H1 (cell line): ENCODE data around the gene FRMD4A. TPM values are rescaled to one million over a fixed set of nuclear protein-coding genes. Genes with fewer than 3 reads are reported as not detected.

Experiments used
- CTCF ChIA-PET: fragments of 300-600 bp; sonication (Branson Sonifier 250); formaldehyde crosslinking; loops from one replicate; lab custom pipeline; 2021; ENCODE audit not compliant: partially characterized antibody; lab: Charles Lee
- POLR2A ChIA-PET: fragments of 300-600 bp; sonication (Branson Sonifier 250); formaldehyde crosslinking; loops from one replicate; lab custom pipeline; 2021; ENCODE audit warnings: inconsistent platforms; ENCODE audit not compliant: partially characterized antibody; lab: Charles Lee
- DNase-seq, 2 experiments: peaks; one replicate each; pipeline versions ENCODE4 v3.0.0 to v3.0.0-alpha.2; 2010 to 2022; ENCODE audit warnings: low spot score in 2 of 2, low read depth in 1 of 2, mixed read lengths in 1 of 2
- FAIRE-seq: peaks from 2 replicates; lab custom pipeline; 2011; peaks lifted over from hg19 to GRCh38; lab: Jason Lieb, UNC
- H2AFZ ChIP-seq: 2 replicates; pipeline ENCODE4 v1.8.1; 2012; ENCODE audit warnings: low read length, inconsistent platforms
- H2AK5ac ChIP-seq: 2 replicates; pipeline ENCODE4 v1.6.1; 2013; ENCODE audit warnings: low read depth, low read length
- H2BK120ac ChIP-seq: replicated peaks from 2 replicates; pipeline ENCODE3; 2013; ENCODE audit warnings: low read depth, low read length, inconsistent platforms
- H2BK12ac ChIP-seq: 2 replicates; pipeline ENCODE4 v1.6.1; 2013; ENCODE audit warnings: low read depth, low read length
- H2BK15ac ChIP-seq: 2 replicates; pipeline ENCODE4 v1.6.1; 2013; ENCODE audit warnings: low read length
- H2BK20ac ChIP-seq: 2 replicates; pipeline ENCODE4 v1.6.1; 2013; ENCODE audit warnings: low read length
- H2BK5ac ChIP-seq: 2 replicates; pipeline ENCODE4 v1.6.1; 2013; ENCODE audit warnings: low read depth, low read length
- H3K14ac ChIP-seq: 2 replicates; pipeline ENCODE4 v1.6.1; 2013; ENCODE audit warnings: inconsistent platforms; ENCODE audit not compliant: insufficient read length
- H3K18ac ChIP-seq: 2 replicates; pipeline ENCODE4 v1.6.1; 2013; ENCODE audit warnings: low read length; ENCODE audit errors: extremely low read depth
- H3K23ac ChIP-seq: 2 replicates; pipeline ENCODE4 v1.6.1; 2013; ENCODE audit warnings: inconsistent platforms; ENCODE audit not compliant: insufficient read length
- H3K23me2 ChIP-seq: 2 replicates; pipeline ENCODE4 v1.6.1; 2013; ENCODE audit warnings: low read depth, low read length
- H3K27ac ChIP-seq: 2 replicates; pipeline ENCODE4 v1.6.1; 2011; ENCODE audit warnings: low read depth, low read length, inconsistent platforms
- H3K27me3 ChIP-seq, 4 experiments: replicated peaks in 1 of 4; 1 replicate in 1 of 4; 2 replicates in 3 of 4; pipeline versions ENCODE4 v1.6.1 to v1.8.1; 2011 to 2013; ENCODE audit warnings: low read length in 3 of 4, mild to moderate bottlenecking in 3 of 4, inconsistent platforms in 2 of 4, mixed read lengths in 2 of 4, moderate library complexity in 1 of 4; ENCODE audit not compliant: control insufficient read depth in 3 of 4, insufficient read depth in 3 of 4; ENCODE audit errors: extremely low read depth in 1 of 4
- H3K36me3 ChIP-seq, 4 experiments: 2 replicates each; pipeline versions ENCODE4 v1.6.1 to v1.8.1; 2011 to 2013; ENCODE audit warnings: mild to moderate bottlenecking in 4 of 4, low read length in 3 of 4, moderate library complexity in 2 of 4, control low read depth in 1 of 4, inconsistent platforms in 1 of 4; ENCODE audit not compliant: insufficient read depth in 4 of 4, control insufficient read depth in 2 of 4
- H3K4ac ChIP-seq: replicated peaks from 2 replicates; pipeline ENCODE3; 2013; ENCODE audit warnings: low read length, low read depth, mixed read lengths, inconsistent platforms; ENCODE audit not compliant: insufficient read length
- H3K4me1 ChIP-seq, 4 experiments: replicated peaks in 1 of 4; 1 replicate in 1 of 4; 2 replicates in 3 of 4; pipeline versions ENCODE4 v1.6.1 to v1.8.1; 2011 to 2013; ENCODE audit warnings: low read length in 3 of 4, inconsistent platforms in 2 of 4, mixed read lengths in 1 of 4; ENCODE audit not compliant: insufficient read depth in 4 of 4, control insufficient read depth in 3 of 4
- H3K4me2 ChIP-seq, 2 experiments: 2 replicates each; pipeline versions ENCODE4 v1.6.1 to v1.8.1; 2011 to 2013; ENCODE audit warnings: low read depth in 2 of 2, low read length in 2 of 2, control low read depth in 1 of 2, inconsistent platforms in 1 of 2, mild to moderate bottlenecking in 1 of 2; ENCODE audit not compliant: insufficient read depth in 1 of 2
- H3K4me3 ChIP-seq, 4 experiments: fragments of 200-600, 300-600 bp in 1 of 4; sonication (generic), shearing (Covaris generic), sonication (Bioruptor Twin) in 1 of 4; 2 replicates each; pipeline versions ENCODE4 v1.5.1 to v1.8.1; 2011 to 2016; ENCODE audit warnings: low read length in 4 of 4, low read depth in 3 of 4, control low read depth in 2 of 4, inconsistent platforms in 2 of 4, mild to moderate bottlenecking in 2 of 4, mixed read lengths in 1 of 4, moderate library complexity in 1 of 4; ENCODE audit not compliant: insufficient read depth in 2 of 4; ENCODE audit errors: extremely low read depth in 1 of 4
- H3K56ac ChIP-seq: replicated peaks from 2 replicates; pipeline ENCODE3; 2013; ENCODE audit warnings: low read depth, mild to moderate bottlenecking, mixed read lengths, low read length, inconsistent platforms; ENCODE audit not compliant: insufficient read length
- H3K79me1 ChIP-seq: 2 replicates; pipeline ENCODE4 v1.6.1; 2013; ENCODE audit warnings: low read depth, low read length, control low read depth
- H3K79me2 ChIP-seq, 2 experiments: 2 replicates each; pipeline versions ENCODE4 v1.6.1 to v1.8.1; 2012 to 2013; ENCODE audit warnings: low read length in 2 of 2, mild to moderate bottlenecking in 2 of 2, inconsistent platforms in 1 of 2; ENCODE audit not compliant: insufficient read depth in 2 of 2, control insufficient read depth in 1 of 2
- H3K9ac ChIP-seq, 4 experiments: replicated peaks in 1 of 4; 1 replicate in 1 of 4; 2 replicates in 3 of 4; pipeline versions ENCODE4 v1.6.1 to v1.8.1; 2011 to 2013; ENCODE audit warnings: low read depth in 3 of 4, low read length in 3 of 4, control low read depth in 2 of 4, mild to moderate bottlenecking in 2 of 4, moderate library complexity in 2 of 4, inconsistent platforms in 1 of 4; ENCODE audit errors: extremely low read depth in 1 of 4
- H3K9me3 ChIP-seq, 2 experiments: 2 replicates each; pipeline versions ENCODE4 v1.6.1 to v1.8.1; 2012 to 2013; ENCODE audit warnings: mild to moderate bottlenecking in 2 of 2, moderate library complexity in 2 of 2, control low read depth in 1 of 2, inconsistent platforms in 1 of 2, low read depth in 1 of 2, low read length in 1 of 2, mixed read lengths in 1 of 2; ENCODE audit not compliant: insufficient read depth in 2 of 2
- H4K20me1 ChIP-seq, 2 experiments: replicated peaks in 1 of 2; 2 replicates each; pipeline versions ENCODE3 to v1.8.1; 2011 to 2013; ENCODE audit warnings: inconsistent platforms in 2 of 2, low read length in 2 of 2, mild to moderate bottlenecking in 1 of 2; ENCODE audit not compliant: insufficient read depth in 2 of 2, control insufficient read depth in 1 of 2
- H4K5ac ChIP-seq: 2 replicates; pipeline ENCODE4 v1.6.1; 2013; ENCODE audit warnings: low read length, low read depth, mixed read lengths, inconsistent platforms; ENCODE audit not compliant: insufficient read length
- H4K8ac ChIP-seq: 2 replicates; pipeline ENCODE4 v1.8.0; 2013; ENCODE audit warnings: mild to moderate bottlenecking, moderate library complexity, low read length, inconsistent platforms; ENCODE audit not compliant: insufficient read depth; ENCODE audit errors: extremely low read depth
- H4K91ac ChIP-seq: replicated peaks from 2 replicates; pipeline ENCODE3; 2013; ENCODE audit warnings: low read length, mixed read lengths, inconsistent platforms; ENCODE audit not compliant: insufficient read length
- YY1 ChIP-seq: IDR thresholded peaks from 2 replicates; pipeline ENCODE4 v1.6.1; 2011; ENCODE audit warnings: low read depth, mild to moderate bottlenecking, low read length
- WGBS, 2 experiments: shearing (Covaris generic) in 1 of 2; methylation state at CpG; one replicate each; pipeline versions ENCODE4 v1.1.6 to v1.1.7; 2013 to 2015; ENCODE audit warnings: low lambda C conversion rate in 2 of 2, mixed read lengths in 2 of 2, inconsistent platforms in 1 of 2, low coverage in 1 of 2, missing lambda C conversion rate in 1 of 2; ENCODE audit not compliant: insufficient replicate concordance in 2 of 2, insufficient coverage in 1 of 2, insufficient read length in 1 of 2; ENCODE audit errors: extremely low coverage in 1 of 2, missing lambda C conversion rate in 1 of 2; 5-methylcytosine and 5-hydroxymethylcytosine counted together
- polyA plus RNA-seq, 7 experiments: library from polyadenylated mRNA; depleted of rRNA in 3 of 7; stranded (reverse) in 5 of 7; unstranded in 2 of 7; fragments of >200 nt in 5 of 7; fragments of 200-250 nt in 2 of 7; gene quantifications; 1 replicate in 5 of 7; 2 replicates in 1 of 7; 4 replicates in 1 of 7; pipeline versions ENCODE4 v1.2.1 to v1.2.3, GENCODE V29; 2011 to 2013; ENCODE audit warnings: missing spikeins in 2 of 7, mixed read lengths in 2 of 7
- total RNA-seq: library from RNA; stranded (reverse); fragmentation: NEBNext Ultra II Directional; extraction: Animal tissue kit (Norgen Biotek cat#: 25700); gene quantifications from 2 replicates; pipeline ENCODE4 v1.2.1, GENCODE V29; 2021

The FRMD4A gene
- total and polyA plus RNA-seq, 2 of the 8 experiments (the other 6 are each of a cell fraction or from before 2014, with no cell fraction given), result 38.6 to 39.6 TPM

DNA sequence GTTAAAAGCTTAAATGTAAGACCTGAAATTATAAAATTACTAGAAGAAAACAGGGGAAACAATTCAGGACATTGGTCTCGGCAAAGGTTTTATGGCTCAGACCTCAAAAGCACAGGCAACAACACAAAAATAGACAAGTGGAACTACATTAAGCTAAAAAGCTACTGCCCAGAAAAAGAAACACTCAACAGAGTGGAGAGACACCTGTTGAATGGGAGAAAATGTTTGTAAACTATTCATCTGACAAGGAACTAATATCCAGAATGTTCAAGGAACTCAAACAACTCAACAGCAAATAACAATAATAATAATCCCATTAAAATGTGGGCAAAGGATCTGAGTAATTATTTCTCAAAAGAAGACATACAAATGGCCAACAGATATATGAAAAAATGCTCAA is 170.4 kb downstream of the FRMD4A start:
- Histone ChIP-seq H2AFZ (no peak overlapping the region), H2BK12ac (no peak overlapping the region), H3K14ac (no peak overlapping the region), H2BK5ac (no peak overlapping the region), H4K8ac (no peak overlapping the region), H3K79me1 (no peaks in the 10 kb centered on the region), H3K4me1 (peaks cover 0 to 11% (median 2%) of the 10 kb centered on the region in 4 experiments; a peak in 4 of 7 replicates), H2BK20ac (no peak overlapping the region), H2BK120ac (no peak overlapping the region), H3K4ac (no peak overlapping the region), H3K9me3 (no peaks in the 10 kb centered on the region), H3K4me3 (no peak overlapping the region), H2BK15ac (no peak overlapping the region), H3K18ac (no peak overlapping the region), H3K9ac (no peak overlapping the region), H4K91ac (no peak overlapping the region), H3K27me3 (no peaks in the 10 kb centered on the region), H3K4me2 (no peak overlapping the region), H3K79me2 (no peaks in the 10 kb centered on the region), H3K27ac (no peak overlapping the region), H3K23me2 (no peaks in the 10 kb centered on the region), H3K23ac (no peak overlapping the region), H2AK5ac (no peak overlapping the region), H4K20me1 (no peaks in the 10 kb centered on the region), H4K5ac (no peak overlapping the region), H3K56ac (no peak overlapping the region), H3K36me3 (no peaks in the 10 kb centered on the region)
- POLR2A ChIA-PET, result no interaction called here
- DNase-seq (no peak), FAIRE-seq (peak; percentile 63)
- WGBS, 2 experiments, result 84% methylated on average over 1 of the region's 1 CpG; no CpG with 5 or more reads in 1 of the 2 experiments
- CTCF ChIA-PET, result interaction anchor here (1.2 kb wide), 1 partner anchor 13 kb away, joined by 3 read pairs; no protein-coding TSS in a partner anchor
- TF ChIP-seq YY1, result no peak
